ENCODE data around the gene CDC14B.
"Not testable (repeated sequence)": the region's sequence is repeated elsewhere in the genome, so short reads cannot be mapped to it uniquely, and the experiment has no call there.

CDC14B gene

GRCh38 chr9:96555567-96556386 lies 63.9 kb downstream of the CDC14B start:
- H3K4me2 ChIP-seq (ENCODE audit: low read length) = no peak overlapping the region
- H3K9me3 ChIP-seq (replicated peaks; ENCODE audit: low read length) = no peaks in the 10 kb centered on the region
- H3K4me3 ChIP-seq (ENCODE audit: low read length) = no peak overlapping the region
- H3K9ac ChIP-seq (ENCODE audit: low read depth, low read length) = peak overlapping the region; percentile 62
- H3K27me3 ChIP-seq (ENCODE audit: control insufficient read depth, insufficient read depth, low read length) = no peaks in the 10 kb centered on the region
- H3K36me3 ChIP-seq (ENCODE audit: insufficient read depth, low read length) = no peaks in the 10 kb centered on the region
- H3K4me1 ChIP-seq (ENCODE audit: control insufficient read depth, insufficient read depth, low read length) = peaks cover 48% of the 10 kb centered on the region

GRCh38 chr9:96554801-96555566 lies 64.7 kb downstream of the CDC14B start:
- Histone ChIP-seq H3K9ac (ENCODE audit: low read depth, low read length) (peak overlapping the region; percentile 64), H3K4me1 (ENCODE audit: control insufficient read depth, insufficient read depth, low read length) (peaks cover 48% of the 10 kb centered on the region), H3K4me3 (ENCODE audit: low read length) (peak overlapping the region; percentile 16), H3K9me3 (replicated peaks; ENCODE audit: low read length) (no peaks in the 10 kb centered on the region), H3K4me2 (ENCODE audit: low read length) (peak overlapping the region; percentile 9), H3K36me3 (ENCODE audit: insufficient read depth, low read length) (no peaks in the 10 kb centered on the region), H3K27me3 (ENCODE audit: control insufficient read depth, insufficient read depth, low read length) (no peaks in the 10 kb centered on the region)

GRCh38 chr9:96554326-96554725 lies 65.3 kb downstream of the CDC14B start:
- Histone ChIP-seq H3K4me1 (ENCODE audit: control insufficient read depth, insufficient read depth, low read length) (peaks cover 48% of the 10 kb centered on the region), H3K9ac (ENCODE audit: low read depth, low read length) (peak overlapping the region; percentile 64), H3K4me2 (ENCODE audit: low read length) (peak overlapping the region; percentile 9), H3K4me3 (ENCODE audit: low read length) (no peak overlapping the region), H3K9me3 (replicated peaks; ENCODE audit: low read length) (no peaks in the 10 kb centered on the region), H3K27me3 (ENCODE audit: control insufficient read depth, insufficient read depth, low read length) (no peaks in the 10 kb centered on the region), H3K36me3 (ENCODE audit: insufficient read depth, low read length) (no peaks in the 10 kb centered on the region)

GRCh38 chr9:96553070-96553469 lies 66.6 kb downstream of the CDC14B start:
- no peaks in the 10 kb centered on the region for H3K36me3 ChIP-seq (ENCODE audit: insufficient read depth, low read length)
- peaks cover 48% of the 10 kb centered on the region for H3K4me1 ChIP-seq (ENCODE audit: control insufficient read depth, insufficient read depth, low read length)
- no peaks in the 10 kb centered on the region for H3K9me3 ChIP-seq (replicated peaks; ENCODE audit: low read length)
- no peaks in the 10 kb centered on the region for H3K27me3 ChIP-seq (ENCODE audit: control insufficient read depth, insufficient read depth, low read length)
- no peak overlapping the region for H3K4me3 ChIP-seq (ENCODE audit: low read length)
- H3K9ac ChIP-seq (ENCODE audit: low read depth, low read length) = peak overlapping the region; percentile 64
- peak overlapping the region; percentile 34 for H3K4me2 ChIP-seq (ENCODE audit: low read length)

GRCh38 chr9:96551403-96551802 lies 68.2 kb downstream of the CDC14B start:
- Histone ChIP-seq H3K36me3 (ENCODE audit: insufficient read depth, low read length) (no peaks in the 10 kb centered on the region), H3K27me3 (ENCODE audit: control insufficient read depth, insufficient read depth, low read length) (no peaks in the 10 kb centered on the region), H3K4me3 (ENCODE audit: low read length) (no peak overlapping the region), H3K9me3 (replicated peaks; ENCODE audit: low read length) (no peaks in the 10 kb centered on the region), H3K4me2 (ENCODE audit: low read length) (no peak overlapping the region), H3K9ac (ENCODE audit: low read depth, low read length) (no peak overlapping the region), H3K4me1 (ENCODE audit: control insufficient read depth, insufficient read depth, low read length) (peaks cover 38% of the 10 kb centered on the region)

GRCh38 chr9:96550659-96551058 lies 69.0 kb downstream of the CDC14B start:
- peaks cover 31% of the 10 kb centered on the region for H3K4me1 ChIP-seq (ENCODE audit: control insufficient read depth, insufficient read depth, low read length)
- H3K27me3 ChIP-seq (ENCODE audit: control insufficient read depth, insufficient read depth, low read length) = no peaks in the 10 kb centered on the region
- no peak overlapping the region for H3K4me2 ChIP-seq (ENCODE audit: low read length)
- H3K4me3 ChIP-seq (ENCODE audit: low read length) = no peak overlapping the region
- H3K9ac ChIP-seq (ENCODE audit: low read depth, low read length) = no peak overlapping the region
- H3K36me3 ChIP-seq (ENCODE audit: insufficient read depth, low read length) = no peaks in the 10 kb centered on the region
- H3K9me3 ChIP-seq (replicated peaks; ENCODE audit: low read length) = no peaks in the 10 kb centered on the region

- H3K36me3 ChIP-seq (ENCODE audit: insufficient read depth, low read length); H3K27me3 ChIP-seq (ENCODE audit: control insufficient read depth, insufficient read depth, low read length); H3K4me1 ChIP-seq (ENCODE audit: control insufficient read depth, insufficient read depth, low read length); H3K4me2 ChIP-seq (ENCODE audit: low read length); H3K4me3 ChIP-seq (ENCODE audit: low read length); H3K9ac ChIP-seq (ENCODE audit: low read depth, low read length); H3K9me3 ChIP-seq (replicated peaks; ENCODE audit: low read length): not testable (repeated sequence)
Measured at GRCh38 chr9:96543131-96543530, 76.5 kb downstream of the CDC14B start.

- Histone ChIP-seq H3K9me3 (replicated peaks; ENCODE audit: low read length) (no peaks in the 10 kb centered on the region), H3K4me2 (ENCODE audit: low read length) (no peak overlapping the region), H3K27me3 (ENCODE audit: control insufficient read depth, insufficient read depth, low read length) (no peaks in the 10 kb centered on the region), H3K36me3 (ENCODE audit: insufficient read depth, low read length) (no peaks in the 10 kb centered on the region), H3K4me1 (ENCODE audit: control insufficient read depth, insufficient read depth, low read length) (no peaks in the 10 kb centered on the region), H3K4me3 (ENCODE audit: low read length) (no peak overlapping the region), H3K9ac (ENCODE audit: low read depth, low read length) (no peak overlapping the region)
Measured at GRCh38 chr9:96540106-96540505, 79.5 kb downstream of the CDC14B start.

- Histone ChIP-seq H3K4me1 (ENCODE audit: control insufficient read depth, insufficient read depth, low read length) (no peaks in the 10 kb centered on the region), H3K27me3 (ENCODE audit: control insufficient read depth, insufficient read depth, low read length) (no peaks in the 10 kb centered on the region), H3K4me3 (ENCODE audit: low read length) (no peak overlapping the region), H3K9me3 (replicated peaks; ENCODE audit: low read length) (no peaks in the 10 kb centered on the region), H3K4me2 (ENCODE audit: low read length) (no peak overlapping the region), H3K9ac (ENCODE audit: low read depth, low read length) (no peak overlapping the region), H3K36me3 (ENCODE audit: insufficient read depth, low read length) (peaks cover 5% of the 10 kb centered on the region)
Measured at GRCh38 chr9:96532173-96532572, 87.5 kb downstream of the CDC14B start.

GRCh38 chr9:96524764-96525163 lies 94.9 kb downstream of the CDC14B start:
- no peaks in the 10 kb centered on the region for H3K9me3 ChIP-seq (replicated peaks; ENCODE audit: low read length)
- H3K4me3 ChIP-seq (ENCODE audit: low read length) = no peak overlapping the region
- no peaks in the 10 kb centered on the region for H3K27me3 ChIP-seq (ENCODE audit: control insufficient read depth, insufficient read depth, low read length)
- H3K4me2 ChIP-seq (ENCODE audit: low read length) = no peak overlapping the region
- no peaks in the 10 kb centered on the region for H3K36me3 ChIP-seq (ENCODE audit: insufficient read depth, low read length)
- H3K4me1 ChIP-seq (ENCODE audit: control insufficient read depth, insufficient read depth, low read length) = no peaks in the 10 kb centered on the region
- H3K9ac ChIP-seq (ENCODE audit: low read depth, low read length) = no peak overlapping the region

GRCh38 chr9:96524045-96524444 lies 95.6 kb downstream of the CDC14B start:
- Histone ChIP-seq H3K4me3 (ENCODE audit: low read length) (no peak overlapping the region), H3K9ac (ENCODE audit: low read depth, low read length) (no peak overlapping the region), H3K27me3 (ENCODE audit: control insufficient read depth, insufficient read depth, low read length) (no peaks in the 10 kb centered on the region), H3K4me1 (ENCODE audit: control insufficient read depth, insufficient read depth, low read length) (no peaks in the 10 kb centered on the region), H3K9me3 (replicated peaks; ENCODE audit: low read length) (no peaks in the 10 kb centered on the region), H3K4me2 (ENCODE audit: low read length) (no peak overlapping the region), H3K36me3 (ENCODE audit: insufficient read depth, low read length) (no peaks in the 10 kb centered on the region)
